ACHN (cell line): ENCODE results near the gene MTA2.
A peak's percentile ranks its signal among the peaks of the same experiment; 100 is the strongest.
"Not testable (repeated sequence)": the region's sequence is repeated elsewhere in the genome, so short reads cannot be mapped to it uniquely, and the experiment has no call there.

Experiments used
- DNase-seq: peaks from one replicate; pipeline ENCODE4 v3.0.0-alpha.2; 2015
- in situ Hi-C: cut with HindIII; loops from 2 replicates; pipeline ENCODE4 v1.10.0; 2017; ENCODE audit warnings: low sequenced_read_pairs, low pct_ligation_motif_present, low pct_unique_long_range_greater_than_20kb

MTA2 gene

GRCh38 chr11:62573592-62574362, 27.9 kb downstream of the MTA2 start, which contains the start of gene EEF1G:
EEF1G (minus strand) TSS chr11:62573891; CDS start chr11:62573842, 49 bp downstream.
- peak; percentile 99 for DNase-seq
- in situ Hi-C loops = no loop called here

- no peak for DNase-seq
Observed at GRCh38 chr11:62573006-62573591, 28.6 kb downstream of the MTA2 start.

GRCh38 chr11:62572431-62572830, 29.2 kb downstream of the MTA2 start:
- in situ Hi-C loops = no loop called here

More at GRCh38 chr11:62573006-62573591, 28.6 kb downstream of the MTA2 start:
- in situ Hi-C loops = no loop called here

GRCh38 chr11:62571493-62571892, 30.2 kb downstream of the MTA2 start:
- DNase-seq, in situ Hi-C loops: not testable (repeated sequence)

More at GRCh38 chr11:62572431-62572830, 29.2 kb downstream of the MTA2 start:
- no peak for DNase-seq

GRCh38 chr11:62570903-62571302, 30.8 kb downstream of the MTA2 start:
- in situ Hi-C loops, DNase-seq: not testable (repeated sequence)

GRCh38 chr11:62569611-62570010, 32.1 kb downstream of the MTA2 start:
- in situ Hi-C loops = no loop called here
- DNase-seq = no peak

GRCh38 chr11:62567018-62567633, 34.5 kb downstream of the MTA2 start:
- in situ Hi-C loops = no loop called here
- no peak for DNase-seq

- in situ Hi-C loops = no loop called here
- no peak for DNase-seq
Observed at GRCh38 chr11:62566247-62566646, 35.4 kb downstream of the MTA2 start.

- in situ Hi-C loops = no loop called here
- no peak for DNase-seq
Observed at GRCh38 chr11:62565100-62565802, 36.4 kb downstream of the MTA2 start.

GRCh38 chr11:62561677-62562230, 39.9 kb downstream of the MTA2 start:
- DNase-seq, in situ Hi-C loops: not testable (repeated sequence)

GRCh38 chr11:62560566-62561103, 41.0 kb downstream of the MTA2 start:
- in situ Hi-C loops = no loop called here
- peak; percentile 95 for DNase-seq

GRCh38 chr11:62559626-62560025, 42.0 kb downstream of the MTA2 start:
- in situ Hi-C loops, DNase-seq: not testable (repeated sequence)

GRCh38 chr11:62559204-62559603, 42.5 kb downstream of the MTA2 start:
- DNase-seq = no peak
- in situ Hi-C loops = no loop called here

GRCh38 chr11:62558669-62559068, 43.0 kb downstream of the MTA2 start:
- in situ Hi-C loops = no loop called here
- no peak for DNase-seq

- DNase-seq = no peak
- in situ Hi-C loops = no loop called here
Observed at GRCh38 chr11:62556875-62557631, 44.6 kb downstream of the MTA2 start.

- peak; percentile 95 for DNase-seq
- in situ Hi-C loops = no loop called here
Observed at GRCh38 chr11:62556108-62556874, 45.4 kb downstream of the MTA2 start.

GRCh38 chr11:62555464-62556107, 46.1 kb downstream of the MTA2 start:
- DNase-seq = peak; percentile 17

More at GRCh38 chr11:62555464-62556107, 46.1 kb downstream of the MTA2 start:
- in situ Hi-C loops = no loop called here
